LoVo (cell line): Measurements from ENCODE around the gene OPRL1.
"Not testable (repeated sequence)": the region's sequence is repeated elsewhere in the genome, so short reads cannot be mapped to it uniquely, and the experiment has no call there.

Experiments
- DNase-seq: peaks from one replicate; pipeline ENCODE4 v3.0.0-alpha.2; 2016; ENCODE audit warnings: low spot score

Gene OPRL1

GRCh38 chr20:64087226-64087825, 7.4 kb downstream of the OPRL1 start:
- not testable (repeated sequence) for DNase-seq

DNA sequence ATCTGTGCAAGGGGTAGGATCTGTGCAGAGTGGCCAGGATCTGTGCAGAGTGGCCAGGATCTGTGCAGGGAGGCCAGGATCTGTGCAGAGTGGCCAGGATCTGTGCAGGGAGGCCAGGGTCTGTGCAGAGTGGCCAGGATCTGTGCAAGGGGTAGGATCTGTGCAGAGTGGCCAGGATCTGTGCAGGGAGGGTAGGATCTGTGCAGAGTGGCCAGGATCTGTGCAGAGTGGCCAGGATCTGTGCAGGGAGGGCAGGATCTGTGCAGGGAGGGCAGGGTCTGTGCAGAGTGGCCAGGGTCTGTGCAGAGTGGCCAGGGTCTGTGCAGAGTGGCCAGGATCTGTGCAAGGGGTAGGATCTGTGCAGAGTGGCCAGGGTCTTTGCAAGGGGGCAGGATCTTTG, 8.7 kb downstream of the OPRL1 start:
- DNase-seq: not testable (repeated sequence)

GRCh38 chr20:64090165-64090564, 10.3 kb downstream of the OPRL1 start:
- no peak for DNase-seq

- DNase-seq: no peak
Observed at GRCh38 chr20:64091340-64091739, 11.5 kb downstream of the OPRL1 start.

- no peak for DNase-seq
Observed at GRCh38 chr20:64091770-64092169, 11.9 kb downstream of the OPRL1 start.

DNA sequence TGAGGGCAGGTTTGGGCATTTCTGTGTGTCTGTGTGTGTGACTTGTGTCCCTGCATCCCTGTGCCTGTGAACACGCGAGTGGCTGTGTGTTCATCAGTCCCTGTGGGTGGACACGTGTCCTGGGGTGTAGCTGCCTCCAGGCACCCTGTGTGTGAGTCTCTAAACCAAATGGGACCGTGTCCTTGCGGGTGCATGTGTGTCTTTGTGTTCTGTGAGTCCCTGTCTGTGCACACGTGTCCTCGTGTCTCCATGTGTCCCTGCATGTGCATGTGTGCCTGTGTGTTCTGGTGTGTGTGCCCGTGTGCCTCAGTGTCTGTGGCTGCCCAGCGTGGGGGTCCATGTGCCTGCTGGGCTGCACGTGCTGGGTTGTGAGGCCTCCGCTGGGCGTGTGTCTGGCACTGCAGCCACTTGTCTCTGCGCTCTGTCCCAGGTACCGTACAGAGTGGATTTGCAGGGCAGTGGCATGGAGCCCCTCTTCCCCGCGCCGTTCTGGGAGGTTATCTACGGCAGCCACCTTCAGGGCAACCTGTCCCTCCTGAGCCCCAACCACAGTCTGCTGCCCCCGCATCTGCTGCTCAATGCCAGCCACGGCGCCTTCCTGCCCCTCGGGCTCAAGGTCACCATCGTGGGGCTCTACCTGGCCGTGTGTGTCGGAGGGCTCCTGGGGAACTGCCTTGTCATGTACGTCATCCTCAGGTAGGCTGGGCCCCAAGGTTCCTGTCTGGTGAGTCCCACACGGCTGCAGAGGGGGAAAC, 12.6 kb downstream of the OPRL1 start:
- no peak for DNase-seq

DNA sequence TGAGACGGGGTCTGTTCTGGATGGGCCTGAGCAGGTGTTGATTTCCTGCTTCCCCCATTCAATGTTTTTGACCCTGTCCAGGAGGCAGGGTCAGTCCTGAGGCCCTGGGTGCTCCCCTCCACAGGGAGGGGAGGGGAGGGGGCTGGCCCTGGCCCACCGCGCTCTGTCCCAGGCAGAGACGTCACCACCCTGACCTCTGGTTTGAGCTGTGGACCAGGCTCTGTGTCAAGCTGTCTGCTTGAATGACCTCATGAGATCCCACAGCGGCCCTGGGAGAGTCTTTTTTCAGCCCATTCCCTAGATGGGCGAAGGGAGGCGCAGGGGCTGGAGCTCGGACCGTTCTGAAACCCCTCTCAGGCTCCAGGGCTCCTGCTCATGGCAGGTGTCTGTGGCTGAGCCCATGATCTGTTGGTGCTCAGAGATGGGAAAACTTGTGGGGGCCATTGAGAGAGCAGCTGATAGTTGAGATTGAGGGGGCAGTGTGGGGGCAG, 13.2 kb downstream of the OPRL1 start:
- no peak for DNase-seq

DNA sequence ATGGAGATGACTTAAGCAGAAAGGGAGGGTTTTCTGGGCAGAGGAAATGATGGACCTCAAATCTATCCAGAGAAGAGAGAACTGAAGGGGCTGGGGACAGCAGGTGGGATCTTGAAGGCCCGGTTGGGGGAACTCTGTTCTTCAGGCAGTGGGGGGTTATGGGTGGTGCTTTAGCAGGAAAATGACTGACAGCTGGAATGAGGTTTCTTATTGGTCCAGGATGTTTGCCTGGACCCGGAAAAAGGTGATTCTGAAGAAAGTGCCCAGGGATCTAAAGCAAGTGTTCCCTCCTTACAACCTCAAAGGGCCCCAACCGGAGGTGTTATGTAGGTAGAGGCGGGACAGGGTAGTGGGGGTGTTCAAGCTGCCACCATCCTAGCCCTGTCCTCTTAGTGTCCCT, 15.6 kb downstream of the OPRL1 start:
- no peak for DNase-seq

- no peak for DNase-seq
Observed at GRCh38 chr20:64095927-64096326, 16.0 kb downstream of the OPRL1 start.

DNA sequence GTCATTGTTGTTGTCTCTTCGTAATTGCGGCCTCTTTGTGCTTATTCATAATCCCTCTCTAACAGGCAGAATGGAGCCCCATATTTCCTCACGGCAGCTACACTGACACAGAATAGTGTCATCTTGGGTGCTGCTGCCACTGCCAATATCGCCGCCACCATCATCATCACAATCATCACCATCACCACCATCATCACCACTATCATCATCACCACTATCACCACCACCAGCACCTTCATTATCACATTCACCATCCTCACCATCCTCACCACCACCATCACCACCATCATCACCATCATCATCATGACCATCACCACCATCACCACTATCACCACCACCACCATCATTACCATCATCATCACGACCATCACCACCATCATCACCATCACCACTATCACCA, 16.7 kb downstream of the OPRL1 start:
- DNase-seq: no peak

DNA sequence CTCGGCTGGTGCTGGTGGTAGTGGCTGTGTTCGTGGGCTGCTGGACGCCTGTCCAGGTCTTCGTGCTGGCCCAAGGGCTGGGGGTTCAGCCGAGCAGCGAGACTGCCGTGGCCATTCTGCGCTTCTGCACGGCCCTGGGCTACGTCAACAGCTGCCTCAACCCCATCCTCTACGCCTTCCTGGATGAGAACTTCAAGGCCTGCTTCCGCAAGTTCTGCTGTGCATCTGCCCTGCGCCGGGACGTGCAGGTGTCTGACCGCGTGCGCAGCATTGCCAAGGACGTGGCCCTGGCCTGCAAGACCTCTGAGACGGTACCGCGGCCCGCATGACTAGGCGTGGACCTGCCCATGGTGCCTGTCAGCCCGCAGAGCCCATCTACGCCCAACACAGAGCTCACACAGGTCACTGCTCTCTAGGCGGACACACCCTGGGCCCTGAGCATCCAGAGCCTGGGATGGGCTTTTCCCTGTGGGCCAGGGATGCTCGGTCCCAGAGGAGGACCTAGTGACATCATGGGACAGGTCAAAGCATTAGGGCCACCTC, 18.7 kb downstream of the OPRL1 start:
- no peak for DNase-seq

DNA sequence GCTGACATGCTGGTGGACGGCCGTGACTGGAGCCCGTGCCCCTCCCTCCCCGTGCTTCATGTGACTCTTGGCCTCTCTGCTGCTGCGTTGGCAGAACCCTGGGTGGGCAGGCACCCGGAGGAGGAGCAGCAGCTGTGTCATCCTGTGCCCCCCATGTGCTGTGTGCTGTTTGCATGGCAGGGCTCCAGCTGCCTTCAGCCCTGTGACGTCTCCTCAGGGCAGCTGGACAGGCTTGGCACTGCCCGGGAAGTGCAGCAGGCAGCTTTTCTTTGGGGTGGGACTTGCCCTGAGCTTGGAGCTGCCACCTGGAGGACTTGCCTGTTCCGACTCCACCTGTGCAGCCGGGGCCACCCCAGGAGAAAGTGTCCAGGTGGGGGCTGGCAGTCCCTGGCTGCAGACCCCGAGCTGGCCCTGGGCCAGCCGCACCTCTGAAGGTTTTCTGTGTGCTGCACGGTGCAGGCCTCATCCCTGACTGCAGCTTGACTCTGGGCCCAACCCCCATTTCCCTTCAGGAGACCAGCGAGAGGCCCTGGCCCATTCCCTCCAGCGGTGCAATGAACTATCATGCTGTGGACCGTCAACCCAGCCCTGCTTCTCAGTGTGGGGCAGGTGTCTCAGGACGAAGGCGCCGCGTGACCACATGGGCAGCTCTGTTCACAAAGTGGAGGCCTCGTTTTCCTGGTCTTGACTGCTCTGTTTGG, 19.4 kb downstream of the OPRL1 start:
- no peak for DNase-seq

- no peak for DNase-seq
Observed at GRCh38 chr20:64099880-64100565, 20.1 kb downstream of the OPRL1 start.

GRCh38 chr20:64100566-64100888, 20.6 kb downstream of the OPRL1 start:
- DNase-seq: no peak

DNA sequence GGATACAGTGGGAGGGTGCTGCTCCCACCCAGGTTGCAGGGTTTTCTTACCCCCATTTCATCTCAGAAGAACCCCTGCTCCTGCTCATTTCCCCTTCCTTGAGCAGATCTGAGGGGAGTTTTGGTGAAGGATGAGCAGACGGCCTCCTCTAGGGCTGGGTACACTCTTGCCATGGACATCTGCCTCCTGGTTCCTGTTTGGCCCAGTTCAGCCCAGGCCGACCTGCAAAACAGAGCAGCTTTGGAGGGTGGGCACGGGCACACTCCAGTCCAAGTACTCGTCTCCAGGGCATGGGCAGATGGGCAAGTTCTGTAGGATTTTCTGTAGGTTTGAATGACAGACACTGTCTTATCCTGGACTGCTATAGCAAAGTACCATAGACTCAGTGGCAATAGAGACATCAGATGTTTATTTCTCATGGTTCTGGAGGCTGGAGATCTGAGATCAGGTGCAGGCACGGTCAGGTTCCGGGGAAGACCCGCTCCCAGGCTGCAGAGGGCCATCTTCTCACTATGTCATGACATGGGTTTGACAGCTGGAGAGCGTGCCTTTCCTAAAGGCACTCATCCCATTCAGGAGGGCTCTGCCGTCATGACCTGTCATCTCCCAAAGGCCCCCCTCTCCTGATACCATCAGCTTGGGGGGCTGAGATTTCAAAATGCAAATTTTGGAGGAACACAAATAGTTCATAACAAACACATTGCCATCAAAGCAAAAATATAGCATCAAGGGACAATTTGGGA, 21.2 kb downstream of the OPRL1 start:
- no peak for DNase-seq

DNA sequence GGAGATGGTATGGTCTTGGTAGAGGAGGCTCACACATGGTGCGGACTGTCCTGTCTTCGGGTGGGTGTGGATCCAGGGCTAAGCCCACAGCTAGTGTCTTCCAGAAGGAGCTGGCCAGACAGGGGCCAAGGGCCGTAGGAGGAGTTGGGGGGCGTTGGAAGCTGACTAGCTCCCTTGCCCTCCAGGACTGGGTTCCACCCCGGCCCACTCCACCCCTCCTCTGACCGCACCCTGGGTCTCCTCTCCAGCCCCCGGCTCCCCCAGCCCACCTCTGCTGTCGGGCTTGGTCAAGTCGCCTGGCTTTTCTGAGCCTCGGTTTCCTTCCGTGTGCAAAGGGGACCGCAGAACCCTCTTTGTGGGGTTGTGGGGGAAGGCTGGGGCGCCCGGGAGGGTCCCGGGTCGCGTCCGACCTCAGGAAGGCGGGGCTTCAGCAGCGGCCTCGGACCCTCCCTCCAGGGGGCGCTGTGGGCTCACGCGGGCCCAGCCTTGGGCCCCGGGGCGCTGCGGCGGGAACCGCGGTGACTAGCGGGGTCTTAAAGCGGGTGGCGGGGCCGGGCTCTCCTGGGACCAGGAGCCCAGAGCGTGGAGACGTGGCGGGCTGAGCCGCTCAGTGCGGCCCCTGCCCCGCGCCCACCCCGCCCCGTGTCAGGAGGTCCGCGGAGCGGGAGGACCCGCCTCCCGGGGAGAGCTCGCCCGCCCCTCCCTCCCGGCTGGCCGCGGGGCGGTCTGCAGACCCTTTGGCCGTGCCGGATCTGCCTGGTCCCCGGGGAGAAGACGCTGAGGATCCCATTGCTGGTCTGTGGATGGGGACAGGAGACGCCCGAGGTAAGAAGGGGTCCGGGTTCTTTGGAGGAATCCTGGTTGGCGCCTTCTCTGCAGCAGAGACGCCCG, 22.1 kb downstream of the OPRL1 start:
- peak; percentile 10 for DNase-seq

GRCh38 chr20:64102647-64103354, 22.9 kb downstream of the OPRL1 start:
- DNase-seq: no peak

DNA sequence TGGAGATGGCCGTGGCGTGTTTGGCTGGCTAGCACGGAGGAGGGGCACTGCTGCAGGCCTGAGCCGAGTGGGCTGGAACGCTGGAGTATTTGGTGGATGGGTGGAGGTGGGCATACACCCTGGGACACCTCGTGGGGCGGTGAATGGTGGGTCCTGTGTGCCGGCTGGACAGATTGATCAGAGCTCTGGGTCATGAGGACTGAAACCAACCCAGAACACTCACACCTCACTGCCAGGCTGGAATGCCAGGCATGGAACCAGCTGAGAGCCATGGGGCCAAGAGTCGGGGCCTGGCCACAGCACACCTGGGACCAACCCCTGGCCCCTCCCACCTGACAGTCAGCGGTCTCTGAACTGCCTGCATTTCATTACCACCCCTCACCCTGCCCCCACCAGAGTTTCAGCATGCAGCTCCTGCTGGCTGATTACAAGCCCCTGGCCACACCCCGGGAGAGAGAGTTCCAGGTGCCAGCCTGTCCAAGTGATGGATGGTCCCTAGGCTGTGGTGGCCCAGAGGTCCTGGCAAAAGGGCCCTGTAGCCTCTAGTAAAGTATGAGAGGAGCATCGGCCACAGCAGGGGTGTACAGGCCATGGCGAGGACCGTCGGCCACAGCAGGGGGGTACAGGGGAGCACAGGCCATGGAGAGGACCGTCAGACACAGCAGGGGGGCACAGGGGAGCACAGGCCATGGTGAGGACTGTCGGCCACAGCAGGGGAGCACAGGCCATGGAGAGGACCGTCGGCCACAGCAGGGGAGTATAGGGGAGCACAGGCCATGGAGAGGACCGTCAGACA, 24.2 kb downstream of the OPRL1 start:
- DNase-seq: no peak
